G401.6 (cell line): ENCODE measurements around the gene PRKCI.
"Not testable (repeated sequence)": the region's sequence is repeated elsewhere in the genome, so short reads cannot be mapped to it uniquely, and the experiment has no call there.

Source experiments
- FAIRE-seq: peaks from 2 replicates; lab custom pipeline; 2012; peaks lifted over from hg19 to GRCh38; lab: Jason Lieb, UNC

PRKCI gene

GRCh38 chr3:170296703-170297102, 74.5 kb downstream of the PRKCI start:
- FAIRE-seq, result no peak

DNA sequence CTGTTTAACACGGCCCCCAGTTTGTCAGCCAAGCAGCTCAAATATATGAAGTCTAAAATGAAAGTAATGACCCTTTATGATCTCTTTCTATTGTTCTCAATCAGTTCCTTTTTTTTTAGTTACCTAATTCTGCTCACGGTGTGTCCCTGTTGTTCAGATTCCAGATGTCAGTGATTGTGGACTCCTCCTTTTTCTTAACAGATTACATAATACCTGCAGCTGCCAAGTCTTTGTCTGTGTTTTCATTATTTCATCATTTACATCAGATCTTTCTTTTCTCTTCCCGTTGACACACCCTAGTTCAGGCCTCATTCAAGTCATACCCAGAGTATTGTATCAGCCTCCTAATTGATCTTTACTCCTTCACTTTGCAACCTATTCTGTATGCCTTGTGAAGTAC, 79.2 kb downstream of the PRKCI start:
- no peak for FAIRE-seq

- no peak for FAIRE-seq
Measured at GRCh38 chr3:170302008-170302407, 79.8 kb downstream of the PRKCI start.

GRCh38 chr3:170306015-170306414, 83.8 kb downstream of the PRKCI start:
- FAIRE-seq, result no peak

- FAIRE-seq, result no peak
Measured at GRCh38 chr3:170307671-170308405, 85.6 kb downstream of the PRKCI start.

GRCh38 chr3:170309046-170309445, 86.8 kb downstream of the PRKCI start:
- FAIRE-seq, result no peak

DNA sequence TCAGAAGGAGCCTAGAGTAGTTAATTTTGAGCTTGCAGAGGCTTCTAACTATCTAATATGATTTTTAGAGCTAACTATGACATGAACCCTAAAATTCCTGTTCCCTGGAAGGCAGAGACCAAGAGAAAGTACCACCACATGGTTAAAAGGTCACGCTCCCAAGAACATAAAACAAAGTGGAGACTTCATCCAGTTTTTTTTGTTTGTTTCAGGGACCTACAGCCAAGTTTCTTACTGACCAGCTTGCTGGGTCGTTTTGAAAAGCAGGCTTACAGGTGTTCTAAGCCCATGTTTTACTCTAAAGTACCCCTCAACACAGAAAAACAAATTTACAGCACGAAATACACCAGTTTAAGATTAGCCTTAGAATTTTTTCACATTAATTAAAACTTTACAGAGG, 95.7 kb downstream of the PRKCI start:
- FAIRE-seq, result no peak

- FAIRE-seq, result no peak
Measured at GRCh38 chr3:170320461-170321121, 98.4 kb downstream of the PRKCI start.

GRCh38 chr3:170321321-170322034, 99.3 kb downstream of the PRKCI start:
- FAIRE-seq, result no peak

DNA sequence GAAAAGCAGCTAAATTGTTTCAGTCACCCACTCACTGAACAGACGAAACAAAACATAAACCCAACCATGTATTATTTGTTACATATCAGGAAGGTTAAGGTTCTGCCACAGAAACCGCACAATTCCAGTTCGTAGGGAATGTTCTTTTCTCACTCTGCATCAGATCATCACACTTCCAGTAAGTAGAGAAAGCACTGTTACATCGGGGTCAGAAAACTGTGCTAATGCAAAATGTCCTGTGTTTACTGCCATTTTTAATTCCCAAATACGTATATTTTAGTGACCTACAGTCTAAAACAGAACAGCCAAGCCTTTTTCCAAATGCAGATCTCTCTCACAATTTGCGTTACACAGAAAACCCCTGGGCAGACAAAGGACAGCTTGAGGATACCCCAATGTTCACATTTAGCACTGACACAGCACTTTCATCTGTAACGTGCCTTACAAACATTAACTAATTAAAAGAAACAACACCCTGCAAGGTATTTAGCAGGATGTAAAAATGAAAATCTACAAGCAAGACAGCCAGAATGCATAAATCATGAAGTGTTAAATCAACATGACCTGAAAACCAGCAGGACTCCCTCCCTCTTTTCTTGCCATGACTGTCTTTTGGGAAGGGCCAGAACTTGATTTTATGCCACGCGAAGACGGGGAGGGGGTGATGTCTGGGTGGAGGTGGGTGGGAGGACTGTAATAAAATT, 100.5 kb downstream of the PRKCI start:
- no peak for FAIRE-seq

DNA sequence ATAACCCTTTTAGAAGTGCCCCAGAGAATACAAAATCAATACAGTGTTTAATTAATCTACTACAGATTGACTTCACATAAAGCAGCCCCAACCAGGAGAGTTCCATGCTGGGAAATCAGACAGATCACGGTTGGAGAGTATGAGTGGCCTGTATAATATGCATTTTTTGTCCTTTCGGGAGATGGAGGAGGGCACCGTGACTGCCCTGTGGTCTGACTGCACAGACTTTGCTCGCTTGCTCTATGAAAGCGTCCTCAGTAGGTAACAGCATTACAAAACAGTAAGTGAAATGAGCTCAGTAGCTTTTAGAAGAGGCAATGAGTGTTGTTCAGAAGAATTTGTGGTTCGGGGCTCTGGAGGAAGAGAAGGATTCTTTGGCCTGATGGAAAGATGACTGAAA, 101.1 kb downstream of the PRKCI start:
- no peak for FAIRE-seq

- no peak for FAIRE-seq
Measured at GRCh38 chr3:170324962-170325361, 102.7 kb downstream of the PRKCI start.

GRCh38 chr3:170327040-170327808, 105.0 kb downstream of the PRKCI start:
- FAIRE-seq, result no peak

GRCh38 chr3:170327868-170328548, 105.8 kb downstream of the PRKCI start:
- FAIRE-seq, result not testable (repeated sequence)

GRCh38 chr3:170330366-170330765, 108.1 kb downstream of the PRKCI start:
- no peak for FAIRE-seq

- no peak for FAIRE-seq
Measured at GRCh38 chr3:170331143-170331542, 108.9 kb downstream of the PRKCI start.

- no peak for FAIRE-seq
Measured at GRCh38 chr3:170337420-170337819, 115.2 kb downstream of the PRKCI start.

- FAIRE-seq, result peak; percentile 50
Measured at GRCh38 chr3:170338690-170339340, 116.6 kb downstream of the PRKCI start.

- not testable (repeated sequence) for FAIRE-seq
Measured at GRCh38 chr3:170342273-170342672, 120.0 kb downstream of the PRKCI start.

DNA sequence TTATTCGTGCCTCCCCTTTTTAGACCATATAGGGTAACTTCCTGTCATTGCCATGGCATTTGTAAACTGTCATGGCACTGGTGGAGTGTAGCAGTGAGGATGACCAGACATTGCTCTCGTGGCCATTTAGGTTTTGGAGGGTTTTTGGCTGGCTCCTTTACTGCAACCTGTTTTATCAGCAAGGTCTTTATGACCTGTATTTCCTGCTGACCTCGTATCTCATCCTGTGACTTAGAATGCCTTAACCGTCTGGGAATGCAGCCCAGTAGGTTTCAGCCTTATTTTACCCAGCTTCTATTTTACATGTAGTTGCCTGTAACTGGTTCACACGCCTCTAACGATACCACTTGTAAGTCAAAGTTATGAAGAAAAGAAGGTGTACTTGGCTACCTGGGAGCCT, 121.6 kb downstream of the PRKCI start:
- not testable (repeated sequence) for FAIRE-seq

DNA sequence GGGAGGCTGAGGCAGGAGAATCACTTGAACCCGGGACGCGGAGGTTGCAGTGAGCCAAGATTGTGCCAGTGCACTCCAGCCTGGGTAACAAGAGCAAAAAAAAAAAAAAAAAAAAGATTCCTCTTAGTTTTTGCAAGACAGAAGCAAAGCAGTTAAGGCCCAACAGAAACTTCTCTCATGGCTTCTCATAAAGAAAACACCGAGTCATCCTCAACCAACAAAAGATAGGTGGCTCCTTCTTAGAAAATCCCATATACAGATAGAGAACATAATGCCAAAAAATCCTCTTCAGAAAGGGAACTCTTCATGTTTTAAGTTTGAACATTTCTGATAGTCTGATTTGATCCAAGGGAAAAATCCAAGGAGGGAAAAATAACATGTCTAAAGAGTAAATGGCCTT, 122.7 kb downstream of the PRKCI start:
- FAIRE-seq, result no peak
